ENCODE results near the gene ACOT12. TPM values are rescaled to one million over a fixed set of nuclear protein-coding genes. Genes with fewer than 3 reads are reported as not detected.

Gene ACOT12
- total RNA-seq, 1 donor from 2014 or later = not detected

DNA sequence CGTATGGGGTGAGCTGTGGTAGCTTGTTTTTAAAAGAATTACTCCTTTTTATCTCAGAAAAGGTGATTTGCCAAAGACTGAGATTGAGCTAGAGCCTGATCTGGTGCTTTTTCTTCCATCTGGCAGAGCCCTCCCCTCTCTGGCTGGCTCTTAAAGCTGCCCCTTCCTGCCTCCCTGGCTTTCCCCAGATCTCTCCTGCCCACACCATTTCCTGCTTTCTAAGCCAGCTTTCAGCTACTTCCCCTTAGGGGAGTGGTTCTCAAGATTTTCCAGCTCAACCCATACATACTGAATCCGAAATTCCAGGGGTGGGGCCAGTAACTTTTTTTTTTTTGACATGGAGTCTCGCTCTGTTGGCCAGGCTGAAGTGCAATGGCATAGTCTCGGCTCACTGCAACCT lies 4.8 kb upstream of the ACOT12 start:
- no peaks in the 10 kb centered on the region for H3K9me3 ChIP-seq
- no peaks in the 10 kb centered on the region for H3K27me3 ChIP-seq
- DNase-seq (ENCODE audit: low spot score in 2 of 2) = no peak
- no peaks in the 10 kb centered on the region for H3K36me3 ChIP-seq
- H3K4me1 ChIP-seq = peaks cover 0 to 4% of the 10 kb centered on the region in 2 donors
- H3K4me3 ChIP-seq = no peak overlapping the region
- H3K27ac ChIP-seq = no peak overlapping the region
- intact Hi-C loops (cut with DNase I) = no loop called here
- TF ChIP-seq, protein P1, sequence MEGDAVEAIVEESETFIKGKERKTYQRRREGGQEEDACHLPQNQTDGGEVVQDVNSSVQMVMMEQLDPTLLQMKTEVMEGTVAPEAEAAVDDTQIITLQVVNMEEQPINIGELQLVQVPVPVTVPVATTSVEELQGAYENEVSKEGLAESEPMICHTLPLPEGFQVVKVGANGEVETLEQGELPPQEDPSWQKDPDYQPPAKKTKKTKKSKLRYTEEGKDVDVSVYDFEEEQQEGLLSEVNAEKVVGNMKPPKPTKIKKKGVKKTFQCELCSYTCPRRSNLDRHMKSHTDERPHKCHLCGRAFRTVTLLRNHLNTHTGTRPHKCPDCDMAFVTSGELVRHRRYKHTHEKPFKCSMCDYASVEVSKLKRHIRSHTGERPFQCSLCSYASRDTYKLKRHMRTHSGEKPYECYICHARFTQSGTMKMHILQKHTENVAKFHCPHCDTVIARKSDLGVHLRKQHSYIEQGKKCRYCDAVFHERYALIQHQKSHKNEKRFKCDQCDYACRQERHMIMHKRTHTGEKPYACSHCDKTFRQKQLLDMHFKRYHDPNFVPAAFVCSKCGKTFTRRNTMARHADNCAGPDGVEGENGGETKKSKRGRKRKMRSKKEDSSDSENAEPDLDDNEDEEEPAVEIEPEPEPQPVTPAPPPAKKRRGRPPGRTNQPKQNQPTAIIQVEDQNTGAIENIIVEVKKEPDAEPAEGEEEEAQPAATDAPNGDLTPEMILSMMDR (IDR thresholded peaks at IDR 0.05) = no peak

DNA sequence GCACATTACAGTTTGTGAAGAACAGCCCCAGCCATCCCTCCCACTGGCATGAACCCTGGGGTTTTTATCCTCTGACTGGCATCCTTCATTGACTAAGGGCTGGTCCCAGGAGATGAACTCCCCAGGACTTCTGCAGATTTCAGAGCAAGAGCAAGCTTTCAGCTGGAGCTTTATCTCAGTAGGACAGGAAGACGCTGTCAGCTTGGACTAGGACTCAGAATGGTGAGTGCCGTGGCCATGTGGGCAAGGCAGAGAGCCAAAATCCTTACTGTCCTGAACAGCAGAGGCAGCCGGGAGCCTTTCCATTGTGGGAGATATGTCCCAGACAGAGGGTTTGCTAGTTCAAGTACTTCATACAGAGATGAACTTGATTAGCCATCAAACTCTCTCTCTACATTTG lies 3.2 kb upstream of the ACOT12 start:
- TF ChIP-seq, protein P1 (IDR thresholded peaks at IDR 0.05) = no peak
- no peaks in the 10 kb centered on the region for H3K36me3 ChIP-seq
- no peak overlapping the region for H3K4me3 ChIP-seq
- H3K27me3 ChIP-seq = no peaks in the 10 kb centered on the region
- peaks cover 3 to 4% of the 10 kb centered on the region in 2 donors for H3K4me1 ChIP-seq
- H3K27ac ChIP-seq = no peak overlapping the region
- intact Hi-C loops (cut with DNase I) = no loop called here
- no peaks in the 10 kb centered on the region for H3K9me3 ChIP-seq
- no peak for DNase-seq (ENCODE audit: low spot score in 2 of 2)

DNA sequence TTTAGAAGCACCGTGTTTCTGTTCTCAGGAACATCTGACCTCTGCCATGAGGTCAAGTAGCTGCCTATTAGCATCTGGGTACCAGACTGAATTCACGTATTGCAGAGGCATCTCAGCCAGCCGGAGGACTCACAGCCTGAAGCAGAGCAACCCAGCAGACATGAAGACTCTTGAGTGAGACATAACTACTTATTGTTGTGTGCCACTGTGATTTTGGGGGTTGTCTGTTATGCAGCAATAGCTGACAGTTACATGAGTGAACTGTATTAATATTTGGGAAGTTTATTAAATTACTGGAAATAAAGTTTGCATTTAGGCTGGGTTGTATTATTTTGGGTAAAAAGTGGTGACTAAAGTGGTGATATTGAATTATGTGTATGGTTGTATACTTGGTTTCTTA lies 1.3 kb upstream of the ACOT12 start:
- Histone ChIP-seq H3K27me3 (no peaks in the 10 kb centered on the region), H3K4me3 (no peak overlapping the region), H3K9me3 (no peaks in the 10 kb centered on the region), H3K36me3 (no peaks in the 10 kb centered on the region), H3K4me1 (peaks cover 3 to 4% of the 10 kb centered on the region in 2 donors), H3K27ac (no peak overlapping the region)
- DNase-seq (ENCODE audit: low spot score in 2 of 2) = no peak
- TF ChIP-seq, protein P1 (IDR thresholded peaks at IDR 0.05) = no peak
- intact Hi-C loops (cut with DNase I) = no loop called here

DNA sequence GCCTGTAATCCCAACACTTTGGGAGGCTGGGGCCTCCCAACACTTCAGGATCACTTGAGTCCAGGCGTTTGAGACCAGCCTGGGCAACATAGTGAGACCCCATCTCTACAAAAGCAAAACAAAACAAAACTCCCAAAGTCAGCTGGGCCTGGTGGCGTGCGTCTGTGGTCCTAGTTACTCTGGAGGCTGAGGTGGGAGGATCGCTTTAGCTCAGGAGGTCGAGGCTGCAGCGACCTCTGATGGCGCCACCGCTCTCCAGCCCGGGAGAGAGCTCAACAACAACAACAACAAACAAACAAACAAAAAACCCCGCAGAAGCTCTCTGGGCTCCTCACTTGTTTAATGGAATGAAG lies 528 bp downstream of the ACOT12 start:
- Histone ChIP-seq H3K9me3 (no peaks in the 10 kb centered on the region), H3K4me3 (peak overlapping the region; percentile 45 to 75), H3K27me3 (no peaks in the 10 kb centered on the region), H3K36me3 (no peaks in the 10 kb centered on the region), H3K27ac (no peak overlapping the region), H3K4me1 (peaks cover 3 to 4% of the 10 kb centered on the region in 2 donors)
- TF ChIP-seq, protein P1 (IDR thresholded peaks at IDR 0.05) = no peak
- intact Hi-C loops (cut with DNase I) = no loop called here
- DNase-seq (ENCODE audit: low spot score in 2 of 2) = no peak

DNA sequence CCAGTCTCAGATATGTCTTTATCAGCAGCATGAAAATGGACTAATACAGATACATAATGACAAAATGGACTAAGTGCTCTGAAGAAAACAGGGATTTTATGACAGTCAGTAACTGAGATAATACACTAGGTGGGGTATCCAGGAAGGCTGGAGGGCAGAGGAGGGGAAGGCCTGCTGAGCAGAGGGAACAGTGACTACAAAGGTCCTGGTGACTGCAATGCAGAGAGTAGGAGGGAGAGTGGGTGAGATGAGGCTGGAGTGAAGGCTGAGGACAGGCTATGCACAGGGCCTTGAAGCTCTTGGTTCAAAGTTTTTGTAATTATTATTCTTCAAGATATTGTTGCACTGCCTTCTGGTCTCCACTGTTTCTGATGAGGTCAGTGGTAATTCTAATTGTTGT lies 4.9 kb downstream of the ACOT12 start:
- intact Hi-C loops (cut with DNase I) = no loop called here
- Histone ChIP-seq H3K27me3 (no peaks in the 10 kb centered on the region), H3K27ac (no peak overlapping the region), H3K4me1 (peaks cover 2 to 3% of the 10 kb centered on the region in 2 donors), H3K9me3 (no peaks in the 10 kb centered on the region), H3K4me3 (no peak overlapping the region), H3K36me3 (no peaks in the 10 kb centered on the region)
- TF ChIP-seq, protein P1 (IDR thresholded peaks at IDR 0.05) = no peak
- DNase-seq (ENCODE audit: low spot score in 2 of 2) = no peak

DNA sequence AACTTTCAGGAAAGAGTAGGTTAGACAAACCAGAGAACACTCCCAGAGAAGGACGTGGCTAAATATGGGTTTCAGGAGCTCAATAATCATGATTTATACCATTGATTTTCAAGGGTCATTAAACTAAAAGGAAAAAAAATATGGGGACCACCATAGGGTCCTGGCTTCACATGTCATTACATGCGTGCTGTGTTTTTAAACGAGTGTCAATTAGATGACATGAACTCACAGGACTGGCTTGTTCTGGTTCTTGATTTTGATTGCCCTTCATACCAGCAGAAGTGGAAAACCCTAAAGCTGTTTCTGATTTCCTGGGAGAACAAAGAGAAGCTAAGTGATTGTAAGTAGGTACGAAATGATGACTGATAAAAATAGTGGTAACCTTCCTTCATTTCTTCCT lies 5.8 kb downstream of the ACOT12 start:
- intact Hi-C loops (cut with DNase I) = no loop called here
- Histone ChIP-seq H3K27ac (no peak overlapping the region), H3K4me1 (no peaks in the 10 kb centered on the region), H3K27me3 (no peaks in the 10 kb centered on the region), H3K4me3 (no peak overlapping the region), H3K36me3 (no peaks in the 10 kb centered on the region), H3K9me3 (no peaks in the 10 kb centered on the region)
- TF ChIP-seq, protein P1 (IDR thresholded peaks at IDR 0.05) = no peak
- no peak for DNase-seq (ENCODE audit: low spot score in 2 of 2)
